ENCODE data around the gene JAK1. TPM values are rescaled to one million over a fixed set of nuclear protein-coding genes. Genes with fewer than 3 reads are reported as not detected.

The JAK1 gene
- total and polyA plus RNA-seq, 9 of the 15 experiments (the other 6 are each of a cell fraction or from before 2014, with no cell fraction given), result 9.7 to 44.1 (median 42.5) TPM

- intact Hi-C loops (cut with micrococcal nuclease), result no loop called here
- DNase-seq (ENCODE audit: extremely low read depth in 1 of 4, low spot score in 3 of 4), result no peak
- TF ChIP-seq PPARD (CRISPR knock-in tag; IDR thresholded peaks at IDR 0.05), result no peak
- TF ChIP-seq PRPF4 (IDR thresholded peaks at IDR 0.05; ENCODE audit: insufficient read depth, low read depth, low read length, poor library complexity, severe bottlenecking), result no peak
- TF ChIP-seq DIDO1 (tag; IDR thresholded peaks at IDR 0.05; ENCODE audit: low read depth), result no peak
- TF ChIP-seq ZNF518B (CRISPR knock-in tag; IDR thresholded peaks at IDR 0.05), result no peak
- no peak for TF ChIP-seq ILK (tag; IDR thresholded peaks at IDR 0.05; ENCODE audit: borderline replicate concordance, low read depth)
- no peak for TF ChIP-seq NRF1 (conservative IDR thresholded peaks at IDR 0.05 in 1 of 2, IDR thresholded peaks at IDR 0.05 in 1 of 2)
- no peaks in the 10 kb centered on the region for H4K20me1 ChIP-seq (replicated peaks; ENCODE audit: control insufficient read depth, insufficient read depth, low read length)
- no peak overlapping the region for H3K4me2 ChIP-seq (ENCODE audit: insufficient read depth, low read length)
- no peaks in the 10 kb centered on the region for H3K79me2 ChIP-seq (ENCODE audit: control insufficient read depth, insufficient read depth, low read length)
- no peak overlapping the region for H3K4me3 ChIP-seq
- no peaks in the 10 kb centered on the region; the same call in 1 of the 2 replicates for H3K9me3 ChIP-seq (replicated peaks; ENCODE audit: control insufficient read depth, insufficient read depth, low read depth, low read length)
- ATAC-seq, result no peak
- FAIRE-seq, result no peak
- WGBS (ENCODE audit: insufficient coverage, low coverage, missing lambda C conversion rate), result 67% methylated on average over 10 of the region's 11 CpGs
- no peak overlapping the region for H2AFZ ChIP-seq (ENCODE audit: low read depth, low read length)
- no peaks in the 10 kb centered on the region for H3K36me3 ChIP-seq (ENCODE audit: control insufficient read depth, insufficient read depth, low read length)
- ChIA-PET POLR2A (no interaction called here), CTCF (ENCODE audit: low intra/inter-chr PET ratio) (no interaction called here)
- no peaks in the 10 kb centered on the region for H3K9me1 ChIP-seq (ENCODE audit: control insufficient read depth, insufficient read depth, low read length)
- no peak overlapping the region for H3K27ac ChIP-seq (ENCODE audit: extremely low read depth, low read depth, low read length)
- no peak overlapping the region for H3K9ac ChIP-seq (ENCODE audit: insufficient read depth in 1 of 2, low read depth in 2 of 2, low read length in 2 of 2)
- BruUV-seq (replicated peaks), result no TSS peak
- in situ Hi-C loops (cut with MboI), result no loop called here
- H3K27me3 ChIP-seq (ENCODE audit: control insufficient read depth in 2 of 2, insufficient read depth in 2 of 2, low read length in 2 of 2), result no peaks in the 10 kb centered on the region
- peaks cover 0 to 5% of the 10 kb centered on the region in 2 experiments; a peak in 3 of 5 replicates for H3K4me1 ChIP-seq (replicated peaks in 1 of 2; ENCODE audit: control insufficient read depth in 2 of 2, insufficient read depth in 2 of 2, low read length in 2 of 2)
These were observed 36.9 kb upstream of the JAK1 start for GRCh38 chr1:65003316-65003664.

All from K562 (cell line).